ENCODE measurements around the gene NCK2.

Gene NCK2

DNA sequence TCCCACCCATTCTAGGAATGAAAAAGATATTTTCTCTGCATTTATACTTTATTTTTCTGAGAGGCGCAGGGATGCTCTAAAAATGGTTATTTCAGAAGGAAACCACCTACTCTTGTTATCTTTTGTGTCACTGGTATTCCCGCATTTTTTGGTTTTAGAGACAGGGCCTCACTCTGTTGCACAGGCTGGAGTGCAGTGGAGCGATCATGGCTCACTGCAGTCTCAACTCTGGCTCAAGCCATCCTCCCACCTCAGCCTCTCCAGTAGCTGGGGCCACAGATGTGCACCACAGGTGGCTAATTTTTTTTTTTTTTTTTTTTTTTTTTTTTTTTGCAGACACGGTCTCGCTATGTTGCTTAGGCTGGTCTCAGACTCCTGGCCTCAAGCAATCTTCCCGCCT is 135.9 kb downstream of the NCK2 start:
- TF ChIP-seq, protein P1, sequence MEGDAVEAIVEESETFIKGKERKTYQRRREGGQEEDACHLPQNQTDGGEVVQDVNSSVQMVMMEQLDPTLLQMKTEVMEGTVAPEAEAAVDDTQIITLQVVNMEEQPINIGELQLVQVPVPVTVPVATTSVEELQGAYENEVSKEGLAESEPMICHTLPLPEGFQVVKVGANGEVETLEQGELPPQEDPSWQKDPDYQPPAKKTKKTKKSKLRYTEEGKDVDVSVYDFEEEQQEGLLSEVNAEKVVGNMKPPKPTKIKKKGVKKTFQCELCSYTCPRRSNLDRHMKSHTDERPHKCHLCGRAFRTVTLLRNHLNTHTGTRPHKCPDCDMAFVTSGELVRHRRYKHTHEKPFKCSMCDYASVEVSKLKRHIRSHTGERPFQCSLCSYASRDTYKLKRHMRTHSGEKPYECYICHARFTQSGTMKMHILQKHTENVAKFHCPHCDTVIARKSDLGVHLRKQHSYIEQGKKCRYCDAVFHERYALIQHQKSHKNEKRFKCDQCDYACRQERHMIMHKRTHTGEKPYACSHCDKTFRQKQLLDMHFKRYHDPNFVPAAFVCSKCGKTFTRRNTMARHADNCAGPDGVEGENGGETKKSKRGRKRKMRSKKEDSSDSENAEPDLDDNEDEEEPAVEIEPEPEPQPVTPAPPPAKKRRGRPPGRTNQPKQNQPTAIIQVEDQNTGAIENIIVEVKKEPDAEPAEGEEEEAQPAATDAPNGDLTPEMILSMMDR (IDR thresholded peaks at IDR 0.05; ENCODE audit: low read depth, low read length): no peak
- DNase-seq (ENCODE audit: extremely low read depth, low read depth): no peak

DNA sequence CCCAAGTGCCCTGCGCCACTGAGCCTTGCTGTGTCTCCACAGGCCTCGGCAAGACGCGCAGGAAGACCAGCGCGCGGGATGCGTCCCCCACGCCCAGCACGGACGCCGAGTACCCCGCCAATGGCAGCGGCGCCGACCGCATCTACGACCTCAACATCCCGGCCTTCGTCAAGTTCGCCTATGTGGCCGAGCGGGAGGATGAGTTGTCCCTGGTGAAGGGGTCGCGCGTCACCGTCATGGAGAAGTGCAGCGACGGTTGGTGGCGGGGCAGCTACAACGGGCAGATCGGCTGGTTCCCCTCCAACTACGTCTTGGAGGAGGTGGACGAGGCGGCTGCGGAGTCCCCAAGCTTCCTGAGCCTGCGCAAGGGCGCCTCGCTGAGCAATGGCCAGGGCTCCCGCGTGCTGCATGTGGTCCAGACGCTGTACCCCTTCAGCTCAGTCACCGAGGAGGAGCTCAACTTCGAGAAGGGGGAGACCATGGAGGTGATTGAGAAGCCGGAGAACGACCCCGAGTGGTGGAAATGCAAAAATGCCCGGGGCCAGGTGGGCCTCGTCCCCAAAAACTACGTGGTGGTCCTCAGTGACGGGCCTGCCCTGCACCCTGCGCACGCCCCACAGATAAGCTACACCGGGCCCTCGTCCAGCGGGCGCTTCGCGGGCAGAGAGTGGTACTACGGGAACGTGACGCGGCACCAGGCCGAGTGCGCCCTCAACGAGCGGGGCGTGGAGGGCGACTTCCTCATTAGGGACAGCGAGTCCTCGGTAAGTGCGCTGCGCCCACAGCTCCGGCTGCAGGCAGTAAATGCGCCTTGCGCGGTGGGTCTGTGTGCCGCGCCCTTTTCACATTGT is 136.8 kb downstream of the NCK2 start:
- TF ChIP-seq, protein P1 (IDR thresholded peaks at IDR 0.05; ENCODE audit: low read depth, low read length): no peak

DNA sequence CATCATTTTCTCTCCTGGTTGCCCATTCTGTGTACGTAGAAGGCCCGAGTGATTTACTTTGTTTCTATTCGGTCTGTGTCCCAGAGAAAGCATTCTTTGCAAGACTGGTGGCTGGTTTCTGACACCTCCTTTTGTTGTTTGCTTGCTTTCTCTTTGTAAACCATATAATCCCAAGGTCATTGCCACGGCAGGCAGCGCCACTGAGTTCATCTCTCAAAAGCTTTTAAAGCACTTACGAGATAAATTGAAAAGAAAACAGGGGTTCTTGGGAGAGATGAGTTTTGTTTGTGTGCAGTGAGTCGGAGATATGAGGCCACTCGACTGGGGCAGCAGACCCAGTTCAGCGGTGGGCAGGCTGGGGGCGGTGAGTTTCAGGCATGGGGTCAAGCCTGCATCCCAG is 137.6 kb downstream of the NCK2 start:
- DNase-seq (ENCODE audit: extremely low read depth, low read depth): no peak
- TF ChIP-seq, protein P1 (IDR thresholded peaks at IDR 0.05; ENCODE audit: low read depth, low read length): no peak

More for the DNA sequence above, 136.8 kb downstream of the NCK2 start:
- DNase-seq (ENCODE audit: extremely low read depth, low read depth): no peak

DNA sequence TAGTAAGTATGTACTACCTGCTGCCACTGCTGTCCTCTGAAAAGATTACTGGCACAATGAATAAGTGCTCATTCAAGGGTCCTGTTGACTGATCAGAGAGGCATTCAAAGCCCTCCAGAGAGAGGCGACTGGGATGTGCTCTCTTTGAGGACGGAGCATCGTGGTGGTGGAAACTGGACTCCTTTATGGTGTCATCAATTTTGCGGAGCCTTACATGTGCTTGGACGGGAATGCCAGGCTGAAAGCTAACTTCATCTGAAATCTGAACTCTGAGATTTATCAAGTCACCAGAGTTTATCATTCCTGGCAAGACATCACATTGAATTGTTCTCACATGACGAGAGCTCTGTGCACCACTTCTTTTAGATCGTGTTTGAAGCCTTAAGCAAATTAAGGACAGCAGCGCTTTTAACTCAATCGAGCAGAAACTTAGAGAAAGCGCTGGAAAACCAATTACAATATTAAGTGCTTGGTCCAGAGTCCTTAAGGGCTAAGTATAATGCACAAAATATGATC is 138.3 kb downstream of the NCK2 start:
- DNase-seq (ENCODE audit: extremely low read depth, low read depth): no peak
- TF ChIP-seq, protein P1 (IDR thresholded peaks at IDR 0.05; ENCODE audit: low read depth, low read length): no peak

DNA sequence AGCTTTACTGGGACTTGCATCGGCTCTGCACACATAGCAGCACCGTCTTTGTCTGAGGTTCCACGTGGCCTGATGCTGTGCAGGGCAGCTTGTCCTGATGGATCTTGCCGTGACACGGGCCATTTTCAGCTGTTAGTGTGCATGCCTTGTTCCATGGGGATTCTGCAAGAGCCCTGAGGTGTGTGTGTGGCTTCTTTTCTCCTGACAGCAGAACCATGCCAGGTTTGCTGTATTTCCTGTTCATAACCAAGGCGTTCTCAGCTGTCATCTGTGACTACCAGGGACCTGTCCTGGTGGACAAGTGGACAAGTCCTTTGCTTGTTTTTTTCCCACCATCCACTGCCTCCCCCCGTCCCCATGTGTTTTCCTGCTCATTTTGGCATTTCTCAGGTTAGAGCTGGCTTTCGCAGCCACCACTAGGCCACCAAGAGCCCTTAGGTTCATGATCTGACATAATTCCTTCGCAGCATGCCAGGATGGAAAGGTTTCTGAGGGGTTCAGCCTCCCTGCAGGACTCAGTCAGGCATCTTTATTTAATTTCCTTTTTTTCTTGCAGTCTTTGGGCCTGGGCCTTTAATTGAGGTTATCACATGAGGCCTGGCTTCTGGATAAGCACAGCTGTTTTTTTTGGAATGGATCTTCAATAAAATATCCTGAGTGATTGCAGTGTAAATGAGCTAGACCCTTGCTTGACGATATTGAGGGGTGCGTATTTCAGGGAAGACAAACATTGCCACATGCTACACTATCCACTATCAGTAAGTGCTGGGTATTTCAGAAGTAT is 139.4 kb downstream of the NCK2 start:
- TF ChIP-seq, protein P1 (IDR thresholded peaks at IDR 0.05; ENCODE audit: low read depth, low read length): no peak
- no peak for DNase-seq (ENCODE audit: extremely low read depth, low read depth)

DNA sequence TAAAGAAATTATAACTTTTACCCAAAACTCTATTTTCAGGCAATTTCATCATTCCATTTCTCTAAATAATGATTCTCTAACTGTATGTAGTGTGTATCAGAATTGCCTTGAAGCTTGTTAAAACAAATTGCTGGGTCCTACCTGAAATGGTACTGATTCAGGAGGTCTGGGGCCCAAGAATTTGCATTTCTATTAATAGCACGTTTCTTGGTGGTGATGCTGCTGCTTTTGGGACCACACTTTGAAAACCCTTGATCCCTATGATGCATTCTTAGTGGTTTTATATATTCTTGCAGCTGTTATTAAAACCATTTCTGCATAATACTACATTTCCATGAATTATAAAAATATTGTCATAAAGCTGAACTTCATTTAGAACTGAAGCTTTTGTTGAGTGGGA is 140.7 kb downstream of the NCK2 start:
- TF ChIP-seq, protein P1 (IDR thresholded peaks at IDR 0.05; ENCODE audit: low read depth, low read length): no peak
- no peak for DNase-seq (ENCODE audit: extremely low read depth, low read depth)

DNA sequence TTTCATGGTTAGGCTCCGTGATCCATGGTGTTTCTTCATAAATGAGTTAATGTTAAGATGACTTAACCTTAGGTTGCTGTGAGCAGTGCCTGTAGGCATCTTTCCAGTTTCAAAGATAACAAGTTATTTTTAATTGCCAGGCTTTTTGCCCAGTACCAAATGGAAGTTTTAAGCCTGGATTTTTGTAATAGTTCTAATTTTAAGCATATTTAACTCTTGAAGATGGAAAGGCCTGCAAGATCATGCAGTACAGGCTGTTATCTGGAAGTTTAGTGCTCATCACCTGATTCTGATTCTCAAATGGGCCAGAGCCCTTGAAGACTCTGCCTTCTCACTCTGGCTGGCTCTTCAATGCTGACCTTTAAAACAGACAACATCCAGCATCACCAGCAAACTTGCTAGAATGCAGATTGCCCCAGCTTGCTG is 141.3 kb downstream of the NCK2 start:
- TF ChIP-seq, protein P1 (IDR thresholded peaks at IDR 0.05; ENCODE audit: low read depth, low read length): no peak
- peak; percentile 27 for DNase-seq (ENCODE audit: extremely low read depth, low read depth)

All from AG09319 (cell line).